GM19099 (cell line): Measurements from ENCODE around the gene CGB2.
"Not testable (repeated sequence)": the region's sequence is repeated elsewhere in the genome, so short reads cannot be mapped to it uniquely, and the experiment has no call there.

Source experiments
- POLR2A ChIP-seq: IDR thresholded peaks from 3 replicates; pipeline ENCODE4 v1.6.1; 2011; ENCODE audit warnings: low read depth; ENCODE audit not compliant: insufficient read length; ENCODE audit errors: extremely low read depth

CGB2 gene

DNA sequence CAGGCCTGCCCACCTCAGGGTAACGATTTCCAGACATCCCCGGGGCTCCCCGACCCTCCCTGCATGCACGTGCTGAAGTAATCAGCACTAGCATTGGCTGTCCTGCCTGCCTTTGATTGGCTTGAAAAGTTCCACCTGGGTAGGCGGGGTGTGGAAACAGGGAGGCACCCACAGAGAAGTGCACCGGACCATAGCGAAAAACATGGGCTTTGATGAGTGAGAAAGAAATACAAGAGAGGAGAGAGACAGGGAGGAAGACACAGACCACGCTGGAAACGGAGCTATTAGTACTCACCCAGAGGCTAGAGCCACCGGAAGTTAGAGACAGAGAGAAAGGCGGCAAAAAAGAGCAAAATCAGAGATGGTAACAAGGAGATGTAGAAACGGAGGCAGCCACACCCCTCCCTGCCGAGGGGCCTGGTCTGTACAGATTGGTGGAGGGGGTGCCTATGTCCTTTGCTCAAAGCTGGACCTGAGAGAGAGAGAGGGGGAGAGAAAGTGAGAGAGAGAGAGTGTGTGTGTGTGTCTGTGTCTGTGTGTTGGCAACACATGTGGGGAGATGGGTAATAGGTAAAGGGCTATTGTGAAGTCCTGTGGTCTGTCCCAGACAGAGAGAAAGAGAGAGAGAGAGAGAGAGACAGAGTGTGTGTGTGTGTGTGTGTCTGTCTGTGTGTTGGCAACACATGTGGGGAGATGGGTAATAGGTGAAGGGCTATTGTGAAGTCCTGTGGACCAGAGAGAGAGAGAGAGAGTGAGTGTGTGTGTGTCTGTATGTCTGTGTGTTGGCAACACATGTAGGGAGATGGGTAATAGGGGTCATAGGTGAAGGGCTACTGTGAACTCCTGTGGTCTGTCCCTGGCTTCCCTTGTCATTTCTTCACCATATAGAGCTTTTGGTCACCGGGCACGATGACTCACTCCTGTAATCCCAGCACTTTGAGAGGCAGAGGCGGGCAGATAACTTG is 10.5 kb upstream of the CGB2 start:
- no peak for TF ChIP-seq POLR2A

DNA sequence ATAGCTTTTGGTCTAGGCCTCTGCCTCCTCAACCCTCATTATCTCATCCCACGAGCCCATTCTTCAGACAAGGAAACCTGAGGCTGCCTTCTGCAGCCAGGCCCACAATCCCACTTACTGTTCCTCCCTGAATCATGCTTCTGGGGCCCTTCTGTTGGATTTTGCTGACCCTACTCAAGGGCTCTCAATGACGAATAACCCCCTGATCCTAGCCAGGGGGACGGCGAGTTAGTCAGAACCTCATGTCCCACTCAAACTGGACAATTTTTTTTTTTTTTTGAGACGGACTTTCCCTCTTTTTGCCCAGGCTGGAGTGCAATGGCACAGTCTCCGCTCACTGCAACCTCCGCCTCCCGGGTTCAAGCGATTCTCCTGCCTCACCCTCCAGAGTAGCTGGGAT is 9.6 kb upstream of the CGB2 start:
- no peak for TF ChIP-seq POLR2A

DNA sequence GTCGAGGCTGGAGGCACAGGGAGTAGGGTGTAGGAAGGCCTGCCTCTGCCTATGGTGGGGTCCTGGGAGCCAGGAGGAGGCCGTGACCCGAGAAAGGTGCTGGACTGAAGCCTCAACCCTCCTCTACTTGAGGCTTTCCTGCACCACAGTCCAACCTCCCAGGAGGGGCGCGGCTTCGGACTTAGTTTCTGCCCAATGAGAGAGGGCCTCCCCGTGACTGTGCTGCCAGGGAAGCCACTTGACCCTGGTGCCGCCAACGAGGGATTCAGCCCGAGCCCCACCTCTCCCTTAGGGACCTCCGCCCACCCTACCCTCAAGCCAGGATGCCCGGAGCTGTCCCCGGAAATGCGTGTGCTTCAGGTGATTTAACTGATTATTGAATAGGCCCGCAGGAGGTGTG is 7.5 kb upstream of the CGB2 start, which contains the start of gene CGB3:
Gene CGB3, minus strand, starts transcription at position 101 of the 400 bp plus-strand sequence. CDS start 362 bp downstream, outside the sequence.
- TF ChIP-seq POLR2A, result not testable (repeated sequence)

- TF ChIP-seq POLR2A, result not testable (repeated sequence)
Measured at GRCh38 chr19:49036815-49037214, 5.1 kb downstream of the CGB2 start, which contains the start of gene CGB1. Gene CGB1, minus strand, starts transcription at chr19:49036895. Its CDS starts 184 bp downstream, at chr19:49036711.

DNA sequence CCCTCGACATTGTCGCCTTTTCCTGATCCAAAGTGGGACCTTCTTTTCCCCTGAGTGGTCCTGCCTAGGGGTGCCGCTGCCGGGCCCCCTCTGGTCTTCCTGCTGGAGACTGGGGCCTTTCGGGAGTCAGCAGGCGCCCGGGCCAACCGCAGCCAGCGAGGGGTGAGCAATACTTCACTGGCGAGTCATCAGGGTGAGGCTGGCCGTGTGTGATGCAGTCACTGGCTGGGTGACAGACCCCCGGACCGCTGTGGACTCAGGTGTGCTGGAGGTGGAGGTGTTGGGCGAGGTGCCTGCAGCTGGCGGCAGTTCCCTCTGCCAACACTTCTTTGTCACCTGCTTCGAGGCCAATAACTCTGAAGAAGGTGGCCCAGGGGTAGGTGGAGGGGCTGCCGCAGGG is 10.5 kb downstream of the CGB2 start:
- no peak for TF ChIP-seq POLR2A

GRCh38 chr19:49043548-49043947 is 11.9 kb downstream of the CGB2 start, which contains the start of gene CGB5:
Gene CGB5, plus strand, starts transcription at chr19:49043848. Its CDS starts 362 bp downstream, at chr19:49044210.
- not testable (repeated sequence) for TF ChIP-seq POLR2A

GRCh38 chr19:49049011-49049410 is 17.3 kb downstream of the CGB2 start, which contains the start of gene CGB8:
Gene CGB8, minus strand, starts transcription at chr19:49049111. Its CDS starts 372 bp downstream, at chr19:49048739.
- TF ChIP-seq POLR2A, result not testable (repeated sequence)

- TF ChIP-seq POLR2A, result no peak
Measured at GRCh38 chr19:49056101-49056901, 24.6 kb downstream of the CGB2 start.

DNA sequence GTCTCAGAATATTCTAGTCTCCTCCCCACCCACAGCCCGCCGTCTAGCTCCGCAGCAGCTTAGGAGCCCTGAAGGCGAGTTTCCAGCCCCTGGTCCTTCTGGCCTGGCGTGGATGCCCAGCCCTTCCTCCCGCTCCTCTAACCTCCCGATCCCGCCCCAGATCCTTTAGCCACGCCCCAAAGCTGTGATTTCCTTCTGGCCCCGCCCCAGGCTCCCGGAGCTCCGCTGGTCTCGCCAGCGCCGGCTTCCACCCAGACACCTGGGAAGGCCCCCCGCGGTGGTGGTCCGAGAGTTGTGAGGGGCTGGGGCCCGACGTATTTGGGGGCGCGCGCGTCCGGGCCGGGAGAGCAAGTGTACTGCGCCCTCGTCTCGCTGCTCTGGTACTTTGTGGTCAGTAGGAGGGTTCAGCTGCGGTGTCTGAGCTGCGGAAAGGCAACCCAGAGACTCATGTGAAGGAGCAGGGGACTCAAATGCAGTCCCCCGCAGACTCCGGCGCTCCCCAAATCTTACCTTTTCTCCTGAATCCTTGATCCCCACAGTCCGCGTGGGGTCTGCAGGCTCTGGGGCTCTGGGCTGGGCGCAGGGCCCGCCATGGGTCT is 26.0 kb downstream of the CGB2 start, which contains the start of gene CGB7:
Gene CGB7, minus strand, starts transcription at position 114 of the 599 bp plus-strand sequence. CDS start 2,374 bp downstream, outside the sequence.
- no peak for TF ChIP-seq POLR2A

DNA sequence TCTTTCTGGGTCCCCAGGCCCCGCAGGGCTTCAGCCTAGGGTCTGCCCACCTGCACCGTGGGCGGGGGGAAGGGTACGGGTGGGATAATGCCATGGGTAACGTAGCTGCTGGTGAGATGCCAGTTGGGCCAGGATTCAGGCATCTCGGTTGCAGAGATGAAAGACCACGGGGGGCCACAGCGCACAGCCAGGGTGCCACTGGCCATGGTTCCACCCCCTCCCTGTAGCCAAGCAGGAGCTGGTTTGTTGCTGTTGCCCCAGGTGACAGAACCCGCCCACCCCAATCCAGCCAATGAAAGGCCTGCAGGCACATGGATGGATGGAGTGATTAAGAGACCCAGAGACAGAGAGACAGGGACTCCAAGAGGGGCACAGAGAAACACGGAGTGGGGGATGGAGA is 26.9 kb downstream of the CGB2 start:
- TF ChIP-seq POLR2A, result no peak

GRCh38 chr19:49059053-49059452 is 27.4 kb downstream of the CGB2 start:
- TF ChIP-seq POLR2A, result no peak

DNA sequence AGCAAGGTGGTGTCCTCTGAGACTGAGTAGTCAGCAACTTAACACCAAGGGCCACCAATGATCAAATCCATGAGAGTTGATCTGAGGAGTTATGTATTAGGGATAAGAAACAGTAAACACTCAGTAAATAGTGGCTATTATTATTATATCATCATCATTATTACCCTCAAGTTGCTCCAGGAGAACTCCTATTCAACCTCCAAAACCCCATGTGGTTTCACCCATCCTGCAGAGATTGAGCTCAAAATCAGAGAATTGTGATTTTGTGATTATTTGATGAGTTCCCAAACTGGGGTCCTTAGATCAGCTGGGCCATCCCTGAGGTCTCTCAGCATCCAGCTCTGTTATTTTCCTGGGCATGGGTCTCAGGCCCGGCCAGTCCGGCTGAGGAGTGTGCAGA is 29.3 kb downstream of the CGB2 start:
- no peak for TF ChIP-seq POLR2A

GRCh38 chr19:49061445-49061844 is 29.8 kb downstream of the CGB2 start:
- no peak for TF ChIP-seq POLR2A

GRCh38 chr19:49064029-49064629 is 32.4 kb downstream of the CGB2 start:
- TF ChIP-seq POLR2A, result no peak
